Keratinocyte (primary cell): ENCODE results near the gene RNF169. TPM values are rescaled to one million over a fixed set of nuclear protein-coding genes. Genes with fewer than 3 reads are reported as not detected.

Experiments
- DNase-seq: peaks from one replicate; pipeline ENCODE4 v3.0.0-alpha.2; 2011; ENCODE audit warnings: low read depth, missing footprints, low spot score
- FAIRE-seq: peaks from 2 replicates; lab custom pipeline; 2011; peaks lifted over from hg19 to GRCh38; lab: Jason Lieb, UNC
- H2AFZ ChIP-seq: 2 replicates; pipeline ENCODE4 v1.6.0; 2012; ENCODE audit warnings: low read length, control low read depth, inconsistent platforms; ENCODE audit not compliant: control insufficient read depth
- H3K27ac ChIP-seq: 2 replicates; pipeline ENCODE4 v1.5.1; 2011; ENCODE audit warnings: low read length; ENCODE audit not compliant: control insufficient read depth, insufficient read depth
- H3K27me3 ChIP-seq: 3 replicates; pipeline ENCODE4 v1.6.0; 2011; ENCODE audit warnings: low read length; ENCODE audit not compliant: control insufficient read depth, insufficient read depth; ENCODE audit errors: extremely low read depth
- H3K36me3 ChIP-seq, 2 experiments: 2 replicates in 1 of 2; 3 replicates in 1 of 2; pipeline ENCODE4 v1.5.1; 2011; ENCODE audit warnings: low read length in 2 of 2, mild to moderate bottlenecking in 1 of 2; ENCODE audit not compliant: control insufficient read depth in 2 of 2, insufficient read depth in 2 of 2; ENCODE audit errors: extremely low read depth in 1 of 2
- H3K4me1 ChIP-seq: 3 replicates; pipeline ENCODE4 v1.5.1; 2011; ENCODE audit warnings: low read length; ENCODE audit not compliant: control insufficient read depth, insufficient read depth; ENCODE audit errors: extremely low read depth
- H3K4me2 ChIP-seq: 3 replicates; pipeline ENCODE4 v1.6.0; 2011; ENCODE audit warnings: low read depth, low read length; ENCODE audit not compliant: control insufficient read depth, insufficient read depth; ENCODE audit errors: extremely low read depth
- H3K4me3 ChIP-seq, 3 experiments: fragments of 200-600 bp in 1 of 3; sonication (generic) in 1 of 3; 2 replicates in 2 of 3; 3 replicates in 1 of 3; pipeline ENCODE4 v1.5.1; 2011 to 2016; ENCODE audit warnings: low read length in 3 of 3, mild to moderate bottlenecking in 3 of 3, control low read depth in 2 of 3, inconsistent platforms in 1 of 3, low read depth in 1 of 3, mixed read lengths in 1 of 3, mixed run types in 1 of 3, moderate library complexity in 1 of 3; ENCODE audit not compliant: control insufficient read depth in 2 of 3, insufficient read depth in 2 of 3; ENCODE audit errors: extremely low read depth in 1 of 3
- H3K79me2 ChIP-seq: 2 replicates; pipeline ENCODE4 v1.6.0; 2012; ENCODE audit warnings: low read length; ENCODE audit not compliant: control insufficient read depth, insufficient read depth
- H3K9ac ChIP-seq: 3 replicates; pipeline ENCODE4 v1.6.0; 2011; ENCODE audit warnings: low read length; ENCODE audit not compliant: control insufficient read depth, insufficient read depth; ENCODE audit errors: extremely low read depth
- H3K9me1 ChIP-seq: 3 replicates; pipeline ENCODE4 v1.6.0; 2011; ENCODE audit warnings: low read length; ENCODE audit not compliant: control insufficient read depth, insufficient read depth; ENCODE audit errors: extremely low read depth
- H3K9me3 ChIP-seq: 2 replicates; pipeline ENCODE4 v1.5.1; 2012; ENCODE audit warnings: low read depth, low read length; ENCODE audit not compliant: control insufficient read depth
- H4K20me1 ChIP-seq: 3 replicates; pipeline ENCODE4 v1.6.0; 2011; ENCODE audit warnings: low read length; ENCODE audit not compliant: control insufficient read depth, insufficient read depth; ENCODE audit errors: extremely low read depth
- EZH2 ChIP-seq: IDR thresholded peaks from one replicate; pipeline ENCODE4 v1.6.1; 2012; ENCODE audit warnings: inconsistent platforms, mild to moderate bottlenecking, low read length, moderate library complexity
- dilution Hi-C: fragments of 300-500 bp; cut with MboI; formaldehyde crosslinking; loops from one replicate; pipeline ENCODE4 v1.7.0; 2020; ENCODE audit warnings: low sequenced_read_pairs; ENCODE audit not compliant: extremely low pct_ligation_motif_present
- polyA plus RNA-seq, 5 experiments: library from polyadenylated mRNA; depleted of rRNA in 3 of 5; stranded (reverse) in 3 of 5; stranded (forward) in 1 of 5; unstranded in 1 of 5; fragments of >200 nt; gene quantifications; 1 replicate in 1 of 5; 2 replicates in 3 of 5; 3 replicates in 1 of 5; pipeline versions ENCODE4 v1.2.1 to v1.2.3, GENCODE V29; 2011 to 2012; ENCODE audit warnings: missing spikeins in 2 of 5, low read depth in 1 of 5, low replicate concordance in 1 of 5
- TF ChIP-seq, protein P1 (sequence below), 3 experiments: IDR thresholded peaks in 1 of 3; conservative IDR thresholded peaks in 1 of 3; optimal IDR thresholded peaks in 1 of 3; 2 replicates in 2 of 3; 3 replicates in 1 of 3; pipeline versions ENCODE3 to v1.5.1; 2011; ENCODE audit warnings: low read length in 3 of 3, mild to moderate bottlenecking in 3 of 3, moderate library complexity in 2 of 3, control low read depth in 1 of 3, inconsistent platforms in 1 of 3; ENCODE audit not compliant: insufficient read depth in 2 of 3; ENCODE audit errors: extremely low read depth in 1 of 3

The RNF169 gene
- polyA plus RNA-seq, 1 donor (not counting 4 experiments of a cell fraction or from before 2014, with no cell fraction given), result 8.9 TPM

DNA sequence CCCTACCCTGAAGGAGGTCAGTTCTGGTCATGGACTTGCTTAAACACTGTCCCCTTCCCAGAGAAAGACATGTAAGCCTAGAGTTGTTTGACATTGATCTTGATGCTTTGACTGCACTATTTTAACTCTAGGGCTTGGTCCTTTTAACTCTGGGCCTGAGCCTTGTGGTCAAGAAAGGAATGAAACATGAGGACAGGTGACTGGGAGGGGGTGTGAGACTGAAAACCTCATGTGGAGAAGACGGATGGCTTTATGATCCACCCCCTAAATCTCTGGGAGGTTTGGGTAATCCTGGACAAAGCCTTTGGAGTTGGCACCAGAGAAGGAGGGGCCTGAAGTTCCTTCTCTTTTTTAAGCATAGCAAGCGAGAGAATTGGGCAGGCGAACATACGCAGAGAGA lies 35.0 kb upstream of the RNF169 start:
- Histone ChIP-seq H3K27me3 (peaks cover 7% of the 10 kb centered on the region), H3K79me2 (no peaks in the 10 kb centered on the region), H2AFZ (no peak overlapping the region), H4K20me1 (no peaks in the 10 kb centered on the region), H3K9me3 (no peaks in the 10 kb centered on the region), H3K4me1 (no peaks in the 10 kb centered on the region), H3K9me1 (no peaks in the 10 kb centered on the region), H3K4me2 (no peak overlapping the region), H3K36me3 (no peaks in the 10 kb centered on the region), H3K4me3 (no peak overlapping the region), H3K27ac (no peak overlapping the region), H3K9ac (no peak overlapping the region)
- no peak for TF ChIP-seq EZH2
- TF ChIP-seq, protein P1, sequence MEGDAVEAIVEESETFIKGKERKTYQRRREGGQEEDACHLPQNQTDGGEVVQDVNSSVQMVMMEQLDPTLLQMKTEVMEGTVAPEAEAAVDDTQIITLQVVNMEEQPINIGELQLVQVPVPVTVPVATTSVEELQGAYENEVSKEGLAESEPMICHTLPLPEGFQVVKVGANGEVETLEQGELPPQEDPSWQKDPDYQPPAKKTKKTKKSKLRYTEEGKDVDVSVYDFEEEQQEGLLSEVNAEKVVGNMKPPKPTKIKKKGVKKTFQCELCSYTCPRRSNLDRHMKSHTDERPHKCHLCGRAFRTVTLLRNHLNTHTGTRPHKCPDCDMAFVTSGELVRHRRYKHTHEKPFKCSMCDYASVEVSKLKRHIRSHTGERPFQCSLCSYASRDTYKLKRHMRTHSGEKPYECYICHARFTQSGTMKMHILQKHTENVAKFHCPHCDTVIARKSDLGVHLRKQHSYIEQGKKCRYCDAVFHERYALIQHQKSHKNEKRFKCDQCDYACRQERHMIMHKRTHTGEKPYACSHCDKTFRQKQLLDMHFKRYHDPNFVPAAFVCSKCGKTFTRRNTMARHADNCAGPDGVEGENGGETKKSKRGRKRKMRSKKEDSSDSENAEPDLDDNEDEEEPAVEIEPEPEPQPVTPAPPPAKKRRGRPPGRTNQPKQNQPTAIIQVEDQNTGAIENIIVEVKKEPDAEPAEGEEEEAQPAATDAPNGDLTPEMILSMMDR (optimal IDR thresholded peaks at IDR 0.05 in 1 of 3, IDR thresholded peaks at IDR 0.05 in 1 of 3, conservative IDR thresholded peaks at IDR 0.05 in 1 of 3; ENCODE audit: extremely low read depth in 1 of 3, insufficient read depth in 2 of 3, low read length in 3 of 3), result no peak
- DNase-seq (no peak), FAIRE-seq (no peak)
- dilution Hi-C loops, result no loop called here

DNA sequence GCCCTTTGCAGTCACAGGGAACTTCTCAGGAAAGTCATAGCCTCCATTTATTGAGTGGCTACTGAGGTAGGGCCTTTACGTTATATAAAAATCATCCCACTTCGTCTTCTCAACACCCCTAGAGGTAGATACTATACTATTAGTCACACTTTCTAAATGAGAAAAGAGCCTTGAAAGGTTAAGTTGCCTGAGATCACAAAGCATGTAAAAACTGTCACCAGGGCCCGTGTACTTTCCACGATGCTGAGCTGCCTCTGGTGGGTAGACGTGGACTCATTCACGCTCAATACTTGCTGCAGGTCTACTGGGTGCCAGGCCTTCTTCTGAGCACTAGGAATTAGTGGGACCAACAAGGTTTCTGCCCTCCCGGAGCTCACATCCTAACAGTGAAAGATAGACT lies 33.7 kb upstream of the RNF169 start:
- Histone ChIP-seq H3K27me3 (peaks cover 7% of the 10 kb centered on the region), H3K4me1 (no peaks in the 10 kb centered on the region), H3K9ac (no peak overlapping the region), H3K4me2 (no peak overlapping the region), H3K27ac (no peak overlapping the region), H3K36me3 (no peaks in the 10 kb centered on the region), H3K79me2 (no peaks in the 10 kb centered on the region), H4K20me1 (no peaks in the 10 kb centered on the region), H3K9me1 (no peaks in the 10 kb centered on the region), H3K4me3 (no peak overlapping the region), H3K9me3 (no peaks in the 10 kb centered on the region), H2AFZ (no peak overlapping the region)
- no peak for DNase-seq
- dilution Hi-C loops, result no loop called here
- FAIRE-seq, result no peak
- TF ChIP-seq, protein P1 (optimal IDR thresholded peaks at IDR 0.05 in 1 of 3, IDR thresholded peaks at IDR 0.05 in 1 of 3, conservative IDR thresholded peaks at IDR 0.05 in 1 of 3; ENCODE audit: extremely low read depth in 1 of 3, insufficient read depth in 2 of 3, low read length in 3 of 3), result no peak
- no peak for TF ChIP-seq EZH2
